ENCODE data around the gene NREP.

Gene NREP

DNA sequence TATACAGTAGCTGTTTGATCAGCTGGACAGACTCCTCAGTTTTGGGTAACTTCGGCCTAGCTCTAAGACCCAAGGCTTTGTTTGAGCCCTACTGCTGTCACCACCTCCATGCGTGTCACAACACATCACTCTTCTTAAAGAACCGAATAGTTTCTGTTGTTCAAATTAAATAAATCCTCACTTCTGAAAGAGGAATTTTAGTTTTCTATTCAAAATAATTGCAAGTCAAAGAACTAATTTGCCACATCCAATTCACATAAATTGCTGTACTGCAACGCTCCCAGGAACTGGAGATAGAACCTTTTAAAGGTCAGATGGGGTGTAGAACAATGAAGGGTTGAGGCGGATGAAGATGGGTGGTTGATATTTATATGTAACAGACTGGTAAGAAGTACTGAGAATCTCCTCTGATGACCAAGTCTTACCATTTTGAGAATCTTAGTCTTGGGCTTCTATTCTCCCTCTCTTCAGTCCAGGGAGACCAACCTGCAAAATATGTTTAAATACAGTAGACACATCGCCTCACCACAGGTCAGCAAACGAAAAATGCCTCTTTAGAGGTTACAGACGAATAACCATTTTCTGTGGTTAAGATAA lies 1.6 kb downstream of the NREP start:
- TF ChIP-seq POLR2A (IDR thresholded peaks at IDR 0.05; ENCODE audit: low read length) (no peak), GATA1 (IDR thresholded peaks at IDR 0.05; ENCODE audit: low read depth, low read length) (no peak)
- no peak for DNase-seq

DNA sequence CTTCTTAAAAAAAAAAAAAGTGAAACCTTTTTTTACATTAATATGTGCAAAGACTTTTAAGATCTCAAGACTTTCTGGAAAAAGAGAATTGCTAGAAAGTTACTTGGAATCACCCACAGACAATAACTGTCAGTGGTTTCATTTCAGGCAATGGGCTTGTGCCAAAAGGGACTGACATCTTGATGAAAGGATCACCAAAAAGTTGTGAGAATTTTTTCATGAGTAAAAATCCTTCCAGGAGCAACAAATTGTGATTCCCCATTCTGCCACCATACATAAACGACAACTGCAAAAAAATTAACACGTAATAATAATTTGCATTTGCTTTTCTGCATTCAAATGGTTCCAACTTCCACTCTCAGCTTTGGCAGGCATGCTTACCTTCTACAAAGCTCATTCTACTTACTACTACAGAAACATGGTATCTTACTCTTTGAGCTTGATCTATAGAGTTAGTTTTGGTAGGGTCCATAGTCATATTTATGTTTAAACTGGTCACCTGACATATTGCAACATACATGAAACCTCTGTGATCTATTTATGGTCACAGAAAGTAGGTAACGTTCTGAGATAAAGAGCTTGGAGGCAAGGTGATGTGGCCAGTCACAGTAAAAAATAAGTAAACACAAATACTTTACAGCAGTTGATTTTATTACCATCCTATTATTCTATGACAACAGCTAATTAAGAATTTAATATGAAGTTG lies 3.0 kb downstream of the NREP start:
- DNase-seq: no peak
- no peak for TF ChIP-seq GATA1 (IDR thresholded peaks at IDR 0.05; ENCODE audit: low read depth, low read length)
- no peak for TF ChIP-seq POLR2A (IDR thresholded peaks at IDR 0.05; ENCODE audit: low read length)

DNA sequence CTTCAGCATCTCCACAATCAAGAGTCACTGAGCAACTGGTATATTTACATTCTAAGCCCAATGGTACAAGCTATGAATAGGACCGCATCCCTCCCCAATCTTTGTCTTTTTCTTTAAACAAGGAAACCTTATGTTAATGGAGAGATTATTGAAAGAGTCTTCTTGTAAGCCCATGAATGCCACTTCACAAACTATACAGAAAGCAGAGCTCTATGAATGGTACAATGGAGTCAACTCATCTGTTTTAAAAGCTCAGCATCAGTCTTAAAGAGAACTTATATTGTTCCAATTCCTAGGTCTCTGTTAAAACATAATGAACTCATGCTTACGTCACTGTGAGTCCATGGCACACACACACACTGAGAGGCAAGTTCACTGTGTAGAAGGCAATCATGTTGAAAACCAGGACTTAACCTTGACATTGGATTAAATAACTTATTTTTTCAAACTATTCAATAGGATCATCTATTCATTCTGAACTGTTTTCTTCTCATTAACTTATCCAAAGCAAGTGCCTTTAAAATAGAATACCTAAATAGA lies 4.5 kb downstream of the NREP start:
- DNase-seq: no peak
- TF ChIP-seq POLR2A (IDR thresholded peaks at IDR 0.05; ENCODE audit: low read length) (no peak), GATA1 (IDR thresholded peaks at IDR 0.05; ENCODE audit: low read depth, low read length) (no peak)

DNA sequence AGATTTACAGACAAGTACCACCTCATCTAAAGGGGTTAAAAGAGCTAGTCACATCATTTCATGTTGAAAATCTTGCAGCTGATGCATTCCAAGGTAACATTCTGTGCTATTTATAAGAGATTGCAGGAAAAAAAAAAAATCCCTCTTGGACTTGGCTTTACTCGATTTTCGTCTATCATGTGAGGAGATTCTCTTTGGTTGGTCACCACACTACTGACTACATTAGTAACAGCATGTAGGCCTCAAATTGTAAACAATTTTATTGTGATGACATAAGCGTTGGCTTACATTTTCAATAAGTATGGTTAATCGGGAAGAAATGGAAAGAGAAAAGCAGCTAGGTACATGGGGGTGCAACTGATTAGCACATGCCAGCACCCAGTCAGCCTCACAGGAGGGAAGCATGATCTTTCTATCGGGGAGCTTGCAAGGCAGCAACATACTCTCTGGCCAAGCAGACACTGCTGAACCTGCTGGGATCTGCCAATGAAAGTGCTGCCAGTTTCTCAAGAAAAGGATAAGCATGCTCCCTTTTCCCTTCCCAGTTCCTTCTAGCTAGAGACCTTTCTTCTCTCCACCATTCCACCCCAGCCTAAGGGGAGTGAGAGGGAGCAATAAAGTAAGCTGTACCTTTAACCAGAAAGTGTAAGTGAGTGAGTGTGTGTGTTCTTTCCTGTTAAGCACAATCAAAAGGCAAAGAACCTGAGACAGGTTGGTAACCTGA lies 7.5 kb downstream of the NREP start:
- no peak for TF ChIP-seq GATA1 (IDR thresholded peaks at IDR 0.05; ENCODE audit: low read depth, low read length)
- no peak for TF ChIP-seq POLR2A (IDR thresholded peaks at IDR 0.05; ENCODE audit: low read length)

DNA sequence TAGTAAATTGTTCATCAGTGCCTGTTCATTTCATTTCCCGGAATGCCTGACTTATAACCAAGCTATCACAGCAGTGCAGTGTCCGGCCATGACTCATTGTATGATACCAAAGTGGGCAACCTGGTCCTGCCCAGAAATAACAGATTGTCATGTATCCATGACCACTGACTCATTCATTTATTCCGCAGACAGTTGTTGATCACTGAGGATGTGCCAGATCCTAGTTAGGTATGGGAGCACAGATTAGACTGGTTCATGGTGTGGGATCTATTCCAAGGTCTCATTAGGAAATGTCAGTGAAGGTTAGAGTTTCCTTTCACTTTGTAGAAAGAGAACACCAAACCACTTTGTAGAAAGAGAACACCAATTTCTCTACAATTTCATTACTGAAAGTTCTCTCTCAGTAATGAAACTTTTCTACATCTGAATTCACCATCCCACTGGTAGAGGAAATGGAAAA lies 8.7 kb downstream of the NREP start:
- TF ChIP-seq GATA1 (IDR thresholded peaks at IDR 0.05; ENCODE audit: low read depth, low read length) (no peak), POLR2A (IDR thresholded peaks at IDR 0.05; ENCODE audit: low read length) (no peak)
- DNase-seq: no peak

More for the DNA sequence above, 7.5 kb downstream of the NREP start:
- no peak for DNase-seq

DNA sequence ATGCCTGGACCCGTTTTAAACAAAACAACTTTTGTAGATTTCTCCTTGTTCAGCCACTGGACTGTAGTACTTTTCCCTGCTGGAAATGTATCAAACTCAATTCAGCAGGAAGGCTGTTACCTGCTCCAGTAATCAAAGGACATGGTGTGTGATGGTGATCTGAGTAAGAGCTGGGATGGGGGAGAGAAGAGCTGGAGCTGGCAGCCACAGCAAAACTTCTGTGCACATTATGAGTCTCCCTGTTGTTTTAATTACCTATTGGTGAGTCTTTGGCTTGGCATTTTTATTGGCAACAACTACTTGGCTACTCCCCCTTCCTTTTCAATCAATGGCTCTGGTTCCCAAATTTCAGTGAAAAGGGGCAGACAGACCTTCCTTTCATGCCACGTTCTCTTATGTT lies 9.7 kb downstream of the NREP start:
- TF ChIP-seq GATA1 (IDR thresholded peaks at IDR 0.05; ENCODE audit: low read depth, low read length) (no peak), POLR2A (IDR thresholded peaks at IDR 0.05; ENCODE audit: low read length) (no peak)
- DNase-seq: no peak

DNA sequence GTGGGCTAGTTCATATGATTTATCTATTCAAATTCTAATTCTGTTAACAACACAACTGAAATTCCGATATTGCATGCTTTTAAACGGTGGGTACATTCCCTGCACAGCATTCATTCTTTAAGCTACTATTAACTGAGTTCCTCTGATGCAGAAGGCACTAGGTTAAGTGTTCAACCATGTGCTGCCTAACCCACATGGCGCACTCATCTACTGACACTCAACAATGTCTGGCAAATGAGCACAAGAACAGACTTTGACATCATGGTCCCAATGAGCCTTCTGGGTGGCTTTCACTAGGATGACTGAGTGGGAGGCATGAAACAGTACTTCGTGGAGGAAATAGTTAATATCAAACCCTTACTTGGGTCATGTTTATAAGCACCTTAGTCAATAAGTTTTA lies 10.2 kb downstream of the NREP start:
- no peak for DNase-seq
- TF ChIP-seq POLR2A (IDR thresholded peaks at IDR 0.05; ENCODE audit: low read length) (no peak), GATA1 (IDR thresholded peaks at IDR 0.05; ENCODE audit: low read depth, low read length) (no peak)

DNA sequence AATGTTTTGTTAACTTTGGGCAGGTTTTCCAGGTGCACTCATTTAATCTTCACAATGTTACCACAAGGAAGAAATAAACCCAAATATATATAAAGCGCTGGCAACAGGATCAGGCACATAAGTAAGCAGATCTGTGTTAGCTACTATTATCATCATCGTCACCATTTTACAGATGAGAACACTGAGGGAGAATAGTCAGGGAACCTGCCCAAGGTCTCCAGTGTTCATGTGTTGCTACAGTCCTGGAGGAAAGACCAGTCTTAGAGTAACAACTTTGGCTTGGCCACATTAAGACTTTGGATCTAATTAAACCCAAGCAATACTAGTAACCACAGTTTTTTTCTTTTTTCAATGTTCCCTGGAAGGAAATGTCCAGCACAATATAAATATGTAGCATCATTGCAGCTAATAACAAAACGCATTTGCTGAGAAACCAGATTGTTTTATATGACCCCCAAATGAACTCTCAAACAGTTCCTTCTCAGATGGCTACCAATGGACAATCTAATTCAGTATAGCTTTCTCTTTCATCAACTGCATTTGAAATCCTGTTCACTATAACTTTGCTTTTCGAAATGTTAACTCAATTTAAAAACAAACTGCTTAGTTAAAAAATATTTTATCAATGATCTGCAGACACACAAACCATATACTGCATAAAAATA lies 11.8 kb downstream of the NREP start:
- DNase-seq: no peak
- TF ChIP-seq POLR2A (IDR thresholded peaks at IDR 0.05; ENCODE audit: low read length) (no peak), GATA1 (IDR thresholded peaks at IDR 0.05; ENCODE audit: low read depth, low read length) (no peak)

DNA sequence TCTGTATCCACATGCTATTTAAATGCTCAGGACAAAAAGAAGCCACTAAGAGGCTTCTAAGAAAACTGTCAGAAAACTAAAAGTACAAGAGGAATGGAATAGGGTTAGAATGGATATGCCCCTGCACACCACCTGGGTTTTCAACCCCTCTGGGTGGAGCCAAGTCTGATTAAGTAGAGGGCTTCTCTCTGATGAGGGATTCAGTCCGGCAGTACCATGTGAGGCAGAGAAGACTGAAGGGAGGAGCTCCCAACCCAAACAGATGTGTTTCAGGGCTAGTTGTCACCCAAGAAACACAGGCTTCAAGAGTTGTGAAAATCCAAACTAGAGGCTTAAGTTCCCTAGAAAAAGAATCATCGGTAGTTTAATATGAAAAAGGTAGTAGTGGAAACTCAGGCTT lies 12.5 kb downstream of the NREP start:
- no peak for TF ChIP-seq POLR2A (IDR thresholded peaks at IDR 0.05; ENCODE audit: low read length)
- TF ChIP-seq GATA1 (IDR thresholded peaks at IDR 0.05; ENCODE audit: low read depth, low read length): no peak
- DNase-seq: no peak

DNA sequence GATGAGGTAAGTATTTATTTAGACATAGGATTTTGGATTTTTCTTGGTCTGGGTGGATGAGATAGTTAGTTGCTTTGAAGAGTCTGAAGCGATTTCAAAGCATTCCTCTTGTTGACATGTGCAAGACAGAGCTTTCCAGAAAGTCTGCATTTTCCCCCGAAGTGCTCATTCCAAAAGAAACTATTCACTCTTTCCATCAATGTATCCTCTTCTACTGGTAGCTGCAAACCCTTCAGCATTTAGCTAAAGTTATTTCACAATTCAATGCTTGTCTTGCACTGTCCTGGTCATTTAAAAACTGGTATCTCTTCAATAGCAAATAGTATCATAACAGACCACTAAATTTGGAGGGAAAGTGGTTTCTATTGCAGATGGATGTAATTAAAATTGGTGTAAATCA lies 13.0 kb downstream of the NREP start:
- TF ChIP-seq GATA1 (IDR thresholded peaks at IDR 0.05; ENCODE audit: low read depth, low read length) (no peak), POLR2A (IDR thresholded peaks at IDR 0.05; ENCODE audit: low read length) (no peak)
- no peak for DNase-seq

DNA sequence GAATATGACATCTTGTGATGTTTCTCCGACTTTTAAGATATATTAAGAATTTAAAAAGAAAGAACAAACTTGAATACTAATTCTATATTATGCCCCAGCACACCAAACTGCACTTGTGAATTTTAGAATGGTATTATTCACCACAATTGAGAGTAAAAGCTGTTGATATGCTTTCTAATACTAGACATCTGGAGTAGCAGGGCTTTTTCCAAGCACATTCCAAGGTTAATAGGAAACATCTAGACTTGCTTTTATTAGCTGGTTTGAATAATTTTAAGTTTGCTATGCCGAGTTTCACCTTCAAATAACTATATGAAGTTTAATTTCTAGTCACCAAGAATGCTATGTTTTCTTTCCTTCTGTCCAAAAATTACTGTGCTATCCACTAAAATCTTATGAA lies 13.5 kb downstream of the NREP start:
- no peak for TF ChIP-seq POLR2A (IDR thresholded peaks at IDR 0.05; ENCODE audit: low read length)
- TF ChIP-seq GATA1 (IDR thresholded peaks at IDR 0.05; ENCODE audit: low read depth, low read length): no peak
- no peak for DNase-seq

DNA sequence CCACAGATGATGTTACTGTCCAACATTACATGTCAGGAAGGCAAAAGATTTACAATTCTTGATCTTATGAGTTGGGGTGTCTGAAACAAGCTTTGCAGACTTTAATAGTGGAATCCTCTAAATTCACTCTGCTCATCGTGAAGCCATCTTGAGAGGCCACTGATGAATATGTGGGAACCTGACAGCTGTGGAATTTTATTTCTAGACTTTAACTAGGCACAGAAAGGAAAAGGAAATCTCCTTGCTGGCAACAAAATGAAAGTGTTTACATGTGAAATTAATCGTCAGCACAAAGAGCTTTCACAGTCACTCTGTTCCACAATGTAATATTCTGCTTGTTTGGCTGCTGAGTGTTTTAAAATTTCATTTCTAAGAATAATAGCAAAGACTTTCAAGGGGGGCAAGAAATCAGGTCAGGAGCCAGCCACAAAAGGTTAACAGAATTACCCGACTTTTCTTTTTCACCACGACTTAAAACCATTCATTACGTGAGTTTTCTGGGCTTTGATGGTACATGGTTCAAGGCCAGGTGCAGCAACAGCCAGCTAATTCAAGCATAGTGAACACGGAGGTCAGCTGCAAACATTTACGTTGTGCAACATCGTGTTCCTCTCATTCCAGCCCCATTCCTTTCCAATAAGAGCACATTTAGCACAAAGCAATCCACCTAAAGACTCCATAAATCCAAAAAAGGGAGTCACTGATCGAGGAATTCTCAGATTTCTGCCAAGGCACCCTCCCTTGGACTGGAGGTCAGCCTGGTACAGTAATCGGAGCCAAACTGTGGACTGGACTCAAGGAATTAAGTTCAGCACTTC lies 14.6 kb downstream of the NREP start:
- no peak for DNase-seq

DNA sequence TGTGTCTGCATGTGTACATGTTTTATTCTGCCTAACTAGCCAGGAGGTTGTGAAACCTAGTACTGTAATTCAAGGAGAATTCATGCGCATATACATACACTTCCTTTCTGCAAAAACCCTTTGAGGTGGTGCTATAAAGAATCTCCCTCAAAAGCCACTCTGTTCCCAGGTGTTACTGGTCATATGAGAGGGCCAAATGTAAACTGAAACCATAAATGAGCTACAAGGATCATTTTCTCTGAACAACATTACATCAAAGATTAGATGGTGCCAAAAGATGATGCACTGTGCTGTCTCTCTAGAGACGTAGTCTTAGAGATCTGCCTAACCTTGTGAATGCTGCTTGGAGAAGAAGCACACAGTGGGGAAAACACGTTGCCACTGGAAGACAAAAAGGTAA lies 15.7 kb downstream of the NREP start:
- no peak for DNase-seq
- TF ChIP-seq POLR2A (IDR thresholded peaks at IDR 0.05; ENCODE audit: low read length): no peak
- TF ChIP-seq GATA1 (IDR thresholded peaks at IDR 0.05; ENCODE audit: low read depth, low read length): no peak

More for the DNA sequence above, 14.6 kb downstream of the NREP start:
- no peak for TF ChIP-seq POLR2A (IDR thresholded peaks at IDR 0.05; ENCODE audit: low read length)
- no peak for TF ChIP-seq GATA1 (IDR thresholded peaks at IDR 0.05; ENCODE audit: low read depth, low read length)

All from erythroblast (primary cell).